IPS-NIHi11 (cell line): ENCODE results near the gene HDAC7.
A peak's percentile ranks its signal among the peaks of the same experiment; 100 is the strongest.

Experiments used
- DNase-seq: peaks from one replicate; pipeline ENCODE4 v3.0.0; 2012; ENCODE audit warnings: mixed read lengths, low spot score

Gene HDAC7

DNA sequence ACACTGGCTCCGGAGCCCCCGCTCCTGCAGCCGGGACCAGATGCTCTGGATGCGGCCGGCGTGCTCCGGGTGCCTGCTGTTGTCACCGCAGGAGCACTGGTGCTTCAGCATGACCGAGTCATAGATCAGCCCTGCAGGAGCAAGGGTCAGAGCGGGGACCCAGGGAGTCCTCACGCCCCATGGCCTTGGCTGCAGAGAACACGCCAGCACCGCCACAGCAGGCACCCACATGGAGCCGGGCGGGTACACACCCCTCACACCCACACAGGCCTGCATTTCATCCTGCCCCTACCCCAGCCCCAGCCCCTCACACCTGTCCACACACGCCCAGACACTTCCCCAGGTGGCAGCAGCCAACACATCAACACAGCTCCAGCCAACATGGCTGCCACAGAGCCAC lies 27.8 kb downstream of the HDAC7 start:
- no peak for DNase-seq

GRCh38 chr12:47791351-47791746 lies 28.4 kb downstream of the HDAC7 start:
- DNase-seq, result no peak

GRCh38 chr12:47790676-47791350 lies 28.9 kb downstream of the HDAC7 start:
- DNase-seq, result no peak

DNA sequence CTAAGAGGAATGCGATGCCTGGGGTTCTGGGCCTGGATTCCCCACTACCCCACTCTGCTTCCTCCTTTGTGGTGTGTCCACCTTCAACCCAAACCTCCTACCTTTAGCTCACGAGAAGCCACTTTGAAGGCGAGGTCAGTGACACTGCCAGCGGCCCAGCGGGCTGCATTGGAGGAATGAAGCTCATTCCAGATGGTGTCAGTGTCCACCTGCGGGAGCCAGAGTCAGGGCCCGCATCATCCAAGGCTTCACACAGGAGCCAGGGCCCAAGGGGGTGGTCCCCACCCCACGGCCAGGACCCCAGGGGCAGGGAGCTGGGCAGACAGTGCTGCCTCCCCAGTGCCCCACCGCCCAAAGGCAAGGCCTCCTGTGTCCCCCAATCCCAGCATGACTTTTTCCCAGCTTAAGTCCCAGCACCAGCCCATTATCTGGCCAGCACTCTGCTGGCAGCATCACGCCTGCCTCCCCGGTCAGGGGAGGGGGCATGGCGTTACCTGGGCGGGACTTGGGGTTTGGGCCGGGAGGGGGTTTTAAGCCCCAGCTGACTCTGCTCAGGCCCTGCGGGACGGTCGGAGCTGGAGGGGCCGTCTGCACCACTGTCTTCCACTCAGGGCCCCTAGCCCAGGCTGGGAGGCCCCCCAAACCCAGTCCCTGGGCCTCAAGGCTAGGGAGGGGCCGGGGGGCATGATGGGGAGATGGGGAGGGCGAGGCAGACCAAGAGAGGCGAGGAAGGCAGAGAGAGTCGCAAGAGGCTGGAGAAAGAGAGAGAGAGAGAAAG lies 29.8 kb downstream of the HDAC7 start:
- DNase-seq, result no peak

DNA sequence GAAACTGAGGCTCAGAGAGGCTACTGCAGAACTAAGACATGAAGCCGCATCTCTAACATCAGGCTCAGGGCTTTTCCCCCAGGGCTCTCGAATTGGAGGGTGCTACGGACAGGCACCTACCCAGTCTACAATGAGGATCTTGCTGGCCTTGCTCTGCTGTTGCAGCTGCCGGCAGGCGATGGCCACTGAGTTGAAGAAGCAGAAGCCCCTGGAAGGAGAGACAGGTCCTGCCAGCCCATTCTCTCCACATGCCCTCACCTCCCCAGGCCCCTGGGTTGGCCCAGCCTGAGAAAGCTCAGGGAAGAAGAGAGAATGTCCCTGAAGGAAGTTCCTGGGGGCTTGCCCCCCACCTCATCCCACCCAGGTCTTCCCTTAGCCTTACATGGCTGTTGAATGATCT lies 30.6 kb downstream of the HDAC7 start:
- no peak for DNase-seq

GRCh38 chr12:47787596-47788319 lies 31.9 kb downstream of the HDAC7 start:
- DNase-seq, result no peak

DNA sequence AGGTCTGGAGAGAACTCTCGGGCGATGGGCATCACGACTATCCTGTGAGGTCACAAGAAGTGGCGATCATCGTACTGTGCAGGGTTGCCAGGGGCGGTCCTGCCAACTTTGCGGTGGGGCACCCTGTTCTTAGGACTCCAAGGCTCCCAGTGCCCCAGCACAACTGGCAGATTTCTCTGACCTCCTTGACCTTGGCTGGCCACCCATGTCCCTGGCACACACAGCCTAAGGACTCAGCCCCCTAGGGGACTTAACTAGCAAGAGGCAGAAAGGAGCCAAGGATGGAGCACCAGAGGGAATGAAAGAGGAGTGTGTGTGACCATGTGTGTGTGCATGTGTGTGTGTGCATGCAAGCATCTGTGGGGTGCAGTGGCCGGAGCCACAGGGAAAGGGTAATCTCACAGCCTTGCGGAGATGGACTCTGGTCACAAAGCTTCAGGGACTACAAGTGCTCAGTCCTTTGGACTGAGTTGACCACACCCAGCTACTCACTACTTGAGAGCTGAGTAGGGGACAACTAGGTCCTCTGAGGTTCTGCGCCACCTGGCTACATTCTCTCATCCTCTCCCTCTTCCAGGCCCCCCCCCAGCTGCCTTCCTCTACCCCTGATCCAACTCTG lies 32.9 kb downstream of the HDAC7 start:
- no peak for DNase-seq

GRCh38 chr12:47785887-47786661 lies 33.6 kb downstream of the HDAC7 start:
- no peak for DNase-seq

- DNase-seq, result no peak
Measured at GRCh38 chr12:47785036-47785886, 34.4 kb downstream of the HDAC7 start.

GRCh38 chr12:47783821-47784819 lies 35.6 kb downstream of the HDAC7 start:
- DNase-seq, result no peak

DNA sequence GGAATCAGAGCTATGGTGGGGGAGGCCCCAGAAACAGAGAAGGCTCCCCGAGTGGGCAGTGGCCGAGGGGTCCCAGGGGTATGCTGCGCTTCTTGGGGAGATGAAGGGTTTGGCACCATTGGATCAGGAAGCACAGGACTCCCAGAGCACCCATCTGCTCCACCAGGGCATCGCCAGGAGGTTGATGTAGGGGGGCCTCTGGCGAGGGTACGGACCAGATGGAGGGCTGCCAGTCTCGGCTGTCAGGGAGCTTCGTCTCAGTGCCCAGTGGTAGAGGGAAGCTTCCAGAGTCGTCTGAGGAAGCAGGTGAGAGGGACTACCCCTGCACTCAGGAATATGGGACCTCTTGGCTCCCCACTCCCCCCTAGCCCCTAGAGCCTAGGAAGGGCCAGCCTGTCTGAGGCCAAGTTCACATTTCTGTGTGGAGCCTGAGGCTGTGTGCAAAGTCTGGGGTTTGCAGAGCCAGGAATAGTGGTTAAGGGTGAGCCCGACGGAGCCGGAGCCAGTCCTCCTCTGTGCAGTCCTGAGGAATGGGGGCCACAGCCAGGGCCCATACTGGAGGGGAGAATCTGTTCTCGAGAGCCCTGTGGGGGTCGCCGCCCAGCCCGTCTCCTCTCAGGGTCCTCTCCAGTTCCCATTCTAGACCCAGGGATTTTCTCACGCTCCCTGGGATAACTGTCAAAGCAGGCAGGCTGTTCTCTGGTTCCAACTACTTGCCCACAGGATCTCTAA lies 36.5 kb downstream of the HDAC7 start:
- no peak for DNase-seq

DNA sequence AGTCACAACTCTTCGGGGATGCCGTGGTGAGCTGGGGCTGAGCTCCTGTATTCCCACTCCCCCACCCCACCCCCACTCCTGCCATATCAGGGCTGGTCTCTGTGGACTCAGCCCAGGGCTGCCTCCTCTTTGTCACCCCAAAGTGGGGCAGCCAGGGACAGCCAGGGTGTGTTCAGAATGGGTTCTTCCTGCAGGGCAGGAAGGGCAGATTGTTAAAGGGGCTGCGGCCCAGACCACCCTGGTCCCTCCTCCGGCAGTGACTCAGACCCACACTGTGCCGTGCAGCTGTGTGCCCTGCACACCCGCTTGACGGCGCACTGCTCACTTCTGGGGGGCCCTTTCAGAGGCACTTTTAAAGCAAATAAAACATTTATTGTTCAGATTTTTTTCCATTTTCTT lies 37.3 kb downstream of the HDAC7 start:
- DNase-seq, result no peak

DNA sequence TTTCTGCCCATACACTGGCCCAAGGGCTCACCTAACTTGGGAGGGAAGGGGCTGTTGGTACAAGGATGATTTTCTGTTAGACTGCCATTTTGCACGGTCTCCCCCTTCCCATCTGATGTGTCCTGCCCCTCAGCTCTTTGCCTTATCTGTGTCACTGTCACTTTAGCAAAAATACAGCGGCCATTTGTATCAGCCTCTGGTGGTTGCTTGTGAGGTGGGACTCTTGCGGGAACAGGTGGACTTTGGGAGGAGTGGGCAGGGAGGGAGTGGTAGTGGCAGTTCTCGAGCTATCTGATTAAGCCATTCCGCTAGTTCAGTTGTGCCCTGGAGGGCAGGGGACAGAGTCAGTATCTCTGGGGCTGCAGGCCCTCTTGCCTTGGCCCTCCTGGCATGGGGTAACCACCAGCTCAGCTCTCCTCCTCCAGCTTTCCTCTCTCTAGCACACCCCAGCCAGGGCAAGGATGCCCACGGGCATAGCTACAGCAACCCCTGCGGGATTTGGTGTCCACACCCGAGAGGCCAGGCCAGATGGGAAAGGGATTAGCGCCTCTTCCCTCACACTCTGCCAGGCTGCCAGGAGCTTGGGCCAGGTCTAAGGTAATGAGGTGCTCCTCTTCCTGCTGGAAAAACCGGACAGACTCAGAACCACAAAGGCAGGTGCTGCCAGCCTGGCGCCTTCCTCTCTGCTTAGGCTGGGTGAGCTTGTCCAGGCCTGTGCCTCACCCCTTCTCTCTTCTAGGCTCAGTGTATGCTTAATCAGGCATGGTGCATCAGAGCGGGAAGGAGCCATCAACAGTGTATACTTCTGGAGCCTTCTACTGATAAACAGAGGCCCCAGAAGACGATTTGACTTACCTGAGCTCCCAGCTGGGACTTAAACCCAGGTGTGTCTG lies 38.0 kb downstream of the HDAC7 start:
- no peak for DNase-seq

DNA sequence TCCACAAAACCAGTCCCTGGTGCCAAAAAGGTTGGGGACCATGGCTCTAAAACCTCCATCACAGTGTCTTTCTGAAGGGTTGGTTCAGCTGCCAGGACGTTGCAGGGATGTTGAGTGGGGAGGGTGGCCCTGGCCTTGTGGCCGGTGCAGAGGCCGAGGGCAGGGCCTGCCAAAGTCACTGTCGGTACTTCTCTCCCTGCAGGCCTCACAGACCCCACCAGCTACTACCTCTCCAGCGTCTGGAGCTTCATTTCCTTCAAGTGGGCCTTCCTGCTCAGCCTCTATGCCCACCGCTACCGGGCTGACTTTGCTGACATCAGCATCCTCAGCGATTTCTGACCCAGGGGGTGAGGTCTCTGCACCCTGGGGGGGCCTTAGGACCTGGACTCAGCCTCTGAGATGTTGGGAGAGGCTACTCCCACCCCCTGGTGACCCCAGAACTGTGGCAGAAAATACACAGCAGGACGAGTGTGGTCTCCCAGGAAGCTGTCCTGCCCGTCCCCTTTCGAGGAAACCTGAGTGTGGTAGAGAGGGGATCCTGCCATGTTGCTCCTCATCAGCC lies 39.7 kb downstream of the HDAC7 start:
- no peak for DNase-seq

- DNase-seq, result peak; percentile 86
Measured at GRCh38 chr12:47779301-47779942, 40.3 kb downstream of the HDAC7 start.

DNA sequence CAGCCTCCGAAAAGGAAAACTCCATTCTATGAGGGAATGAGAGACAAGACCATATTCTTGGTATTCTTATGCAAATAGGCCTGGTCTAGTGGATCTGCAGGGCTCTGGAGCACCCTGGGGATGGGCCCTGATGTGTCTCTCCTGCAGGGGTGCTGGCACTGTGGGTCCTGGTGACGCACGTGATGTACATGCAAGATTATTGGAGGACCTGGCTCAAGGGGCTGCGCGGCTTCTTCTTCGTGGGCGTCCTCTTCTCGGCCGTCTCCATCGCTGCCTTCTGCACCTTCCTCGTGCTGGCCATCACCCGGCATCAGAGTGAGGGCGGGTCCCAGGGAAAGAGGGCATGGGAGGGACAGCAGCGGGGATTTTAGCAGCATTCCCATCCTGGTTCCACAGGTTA lies 40.8 kb downstream of the HDAC7 start:
- no peak for DNase-seq
